HG03039 (cell line): ENCODE results near the gene LYST.

ENCODE experiments used
- ATAC-seq: cut with Tn5 transposase; IDR thresholded peaks from one replicate; pipeline ENCODE4 v1.9.1; 2021; ENCODE audit warnings: mild to moderate bottlenecking, moderate library complexity; ENCODE audit not compliant: unreplicated experiment

The LYST gene

DNA sequence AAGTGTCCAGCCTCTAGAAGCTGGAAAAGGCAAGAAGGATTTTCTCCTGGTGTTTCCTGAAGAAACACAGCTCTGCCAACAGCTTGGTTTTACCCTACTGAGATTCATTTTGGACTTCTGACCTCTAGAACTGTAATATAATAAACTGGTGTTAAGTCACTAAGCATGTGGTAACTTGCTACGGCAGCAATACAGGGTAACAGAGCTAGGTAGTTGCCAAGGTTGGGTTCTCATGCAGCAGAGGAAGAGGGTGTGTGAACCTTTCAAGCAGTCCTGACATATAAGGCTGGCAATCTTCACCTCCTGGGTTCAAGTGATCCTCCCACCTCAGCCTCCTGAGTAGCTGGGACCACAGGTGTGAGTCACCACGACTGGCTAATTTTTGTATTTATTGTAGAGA lies 253.1 kb downstream of the LYST start:
- no peak for ATAC-seq

- no peak for ATAC-seq
Observed at GRCh38 chr1:235612761-235613160, 253.9 kb downstream of the LYST start.
